Peyer's patch (tissue), 4 donors: ENCODE results near the gene PALM2AKAP2. TPM values are rescaled to one million over a fixed set of nuclear protein-coding genes. Genes with fewer than 3 reads are reported as not detected.

ENCODE experiments used
- DNase-seq, 3 donors: peaks; one replicate each; pipeline ENCODE4 v3.0.0-alpha.2; 2017 to 2019
- H3K27ac ChIP-seq, 4 donors: fragments of 200-600 bp; sonication (generic); one replicate each; pipeline ENCODE4 v1.5.1; 2016 to 2019
- H3K27me3 ChIP-seq, 2 donors: fragments of 200-600 bp; sonication (generic); one replicate each; pipeline ENCODE4 v1.5.1; 2019
- H3K36me3 ChIP-seq, 3 donors: fragments of 200-600 bp; sonication (generic); one replicate each; pipeline ENCODE4 v1.5.1; 2016 to 2019
- H3K4me1 ChIP-seq, 4 donors: fragments of 200-600 bp; sonication (generic); one replicate each; pipeline ENCODE4 v1.5.1; 2016 to 2019
- H3K4me3 ChIP-seq, 4 donors: fragments of 200-600 bp; sonication (generic); 1 replicate in 3 of 4; 2 replicates in 1 of 4; pipeline ENCODE4 v1.5.1; 2016 to 2019; ENCODE audit warnings: mild to moderate bottlenecking in 1 of 4
- H3K9me3 ChIP-seq, 4 donors: fragments of 200-600 bp; sonication (generic); one replicate each; pipeline ENCODE4 v1.5.1; 2016 to 2019; ENCODE audit warnings: mild to moderate bottlenecking in 1 of 4
- CTCF ChIP-seq, 6 experiments: fragments of 450-650 bp in 4 of 6; fragments of 200-600 bp in 2 of 6; sonication (generic) in 1 of 6; IDR thresholded peaks; one replicate each; pipeline ENCODE4 v1.5.1; 2017 to 2019; ENCODE audit warnings: antibody characterized with exemption in 6 of 6, mild to moderate bottlenecking in 3 of 6, moderate library complexity in 1 of 6
- POLR2A ChIP-seq, 2 donors: fragments of 450-650 bp; IDR thresholded peaks; one replicate each; pipeline ENCODE4 v1.5.1; 2017; ENCODE audit warnings: antibody characterized with exemption in 2 of 2, mild to moderate bottlenecking in 2 of 2, moderate library complexity in 2 of 2
- total RNA-seq, 4 donors: library from RNA; depleted of rRNA; stranded (reverse); fragments of >200 nt; gene quantifications; one replicate each; pipeline ENCODE4 v1.1.0, GENCODE V29; 2016

Gene PALM2AKAP2
- total RNA-seq, 4 donors from 2014 or later: 1.9 to 3.3 TPM; not detected in 2

- Histone ChIP-seq H3K27ac (no peak overlapping the region), H3K4me1 (no peaks in the 10 kb centered on the region), H3K27me3 (no peaks in the 10 kb centered on the region), H3K9me3 (no peaks in the 10 kb centered on the region), H3K4me3 (no peak overlapping the region), H3K36me3 (no peaks in the 10 kb centered on the region)
- DNase-seq: no peak
- TF ChIP-seq CTCF (IDR thresholded peaks at IDR 0.05) (no peak), POLR2A (IDR thresholded peaks at IDR 0.05) (no peak)
These were observed 13.6 kb upstream of the PALM2AKAP2 start for GRCh38 chr9:109766351-109766750.

- H3K4me3 ChIP-seq: no peak overlapping the region
- H3K36me3 ChIP-seq: no peaks in the 10 kb centered on the region
- H3K27me3 ChIP-seq: no peaks in the 10 kb centered on the region
- no peaks in the 10 kb centered on the region for H3K9me3 ChIP-seq
- TF ChIP-seq CTCF (IDR thresholded peaks at IDR 0.05) (no peak), POLR2A (IDR thresholded peaks at IDR 0.05) (no peak)
- no peaks in the 10 kb centered on the region for H3K4me1 ChIP-seq
- no peak overlapping the region for H3K27ac ChIP-seq
- DNase-seq: no peak
These were observed 12.6 kb upstream of the PALM2AKAP2 start for GRCh38 chr9:109767404-109767803.

- no peak for TF ChIP-seq CTCF (IDR thresholded peaks at IDR 0.05)
- no peak for TF ChIP-seq POLR2A (IDR thresholded peaks at IDR 0.05)
- no peak for DNase-seq
- Histone ChIP-seq H3K4me3 (no peak overlapping the region), H3K36me3 (no peaks in the 10 kb centered on the region), H3K27ac (no peak overlapping the region), H3K27me3 (no peaks in the 10 kb centered on the region), H3K9me3 (no peaks in the 10 kb centered on the region), H3K4me1 (no peaks in the 10 kb centered on the region)
These were observed 12.2 kb upstream of the PALM2AKAP2 start for GRCh38 chr9:109767814-109768213.

- H3K4me1 ChIP-seq: no peaks in the 10 kb centered on the region
- TF ChIP-seq POLR2A (IDR thresholded peaks at IDR 0.05): no peak
- no peak for TF ChIP-seq CTCF (IDR thresholded peaks at IDR 0.05)
- H3K4me3 ChIP-seq: no peak overlapping the region
- no peak overlapping the region for H3K27ac ChIP-seq
- no peaks in the 10 kb centered on the region for H3K9me3 ChIP-seq
- H3K36me3 ChIP-seq: no peaks in the 10 kb centered on the region
- no peak for DNase-seq
- H3K27me3 ChIP-seq: no peaks in the 10 kb centered on the region
These were observed 10.7 kb upstream of the PALM2AKAP2 start for GRCh38 chr9:109769250-109769649.

GRCh38 chr9:109770101-109770500, 9.9 kb upstream of the PALM2AKAP2 start:
- DNase-seq: no peak
- H3K36me3 ChIP-seq: no peaks in the 10 kb centered on the region
- no peaks in the 10 kb centered on the region for H3K4me1 ChIP-seq
- TF ChIP-seq POLR2A (IDR thresholded peaks at IDR 0.05) (no peak), CTCF (IDR thresholded peaks at IDR 0.05) (no peak)
- no peaks in the 10 kb centered on the region for H3K27me3 ChIP-seq
- H3K4me3 ChIP-seq: no peak overlapping the region
- no peak overlapping the region for H3K27ac ChIP-seq
- H3K9me3 ChIP-seq: no peaks in the 10 kb centered on the region

- no peaks in the 10 kb centered on the region for H3K27me3 ChIP-seq
- H3K36me3 ChIP-seq: no peaks in the 10 kb centered on the region
- H3K4me3 ChIP-seq: no peak overlapping the region
- no peak for DNase-seq
- H3K27ac ChIP-seq: no peak overlapping the region
- no peak for TF ChIP-seq CTCF (IDR thresholded peaks at IDR 0.05)
- no peak for TF ChIP-seq POLR2A (IDR thresholded peaks at IDR 0.05)
- H3K4me1 ChIP-seq: no peaks in the 10 kb centered on the region
- H3K9me3 ChIP-seq: no peaks in the 10 kb centered on the region
These were observed 8.9 kb upstream of the PALM2AKAP2 start for GRCh38 chr9:109771087-109771486.
